SK-N-MC (cell line): ENCODE data around the gene RGL2.

Experiments
- DNase-seq: peaks from one replicate; pipeline ENCODE4 v3.0.0-alpha.2; 2011; ENCODE audit warnings: low read depth, low spot score
- H3K27ac ChIP-seq: fragments of 200-600 bp; sonication (generic); 2 replicates; pipeline ENCODE4 v1.5.1; 2016; ENCODE audit warnings: mixed run types
- H3K36me3 ChIP-seq: fragments of 200-600 bp; sonication (generic); 2 replicates; pipeline ENCODE4 v1.6.1; 2017; ENCODE audit warnings: antibody characterized with exemption, low read length, mixed read lengths; ENCODE audit not compliant: insufficient read depth
- H3K4me3 ChIP-seq: fragments of 200-600 bp; sonication (generic); 2 replicates; pipeline ENCODE4 v1.5.1; 2016
- H3K9ac ChIP-seq: fragments of 200-600 bp; sonication (generic); 2 replicates; pipeline ENCODE4 v1.8.0; 2017; ENCODE audit warnings: mixed run types, mixed read lengths; ENCODE audit not compliant: insufficient read length
- H3K9me3 ChIP-seq: fragments of 200-600 bp; sonication (generic); 2 replicates; pipeline ENCODE4 v1.6.1; 2017; ENCODE audit warnings: low read depth, mild to moderate bottlenecking, antibody characterized with exemption, low read length, moderate library complexity, mixed read lengths
- EZH2 ChIP-seq: fragments of 200-600 bp; sonication (generic); IDR thresholded peaks from one replicate; pipeline ENCODE4 v1.6.1; 2017; ENCODE audit warnings: antibody characterized with exemption
- FOXP2 ChIP-seq: optimal IDR thresholded peaks from 2 replicates; pipeline ENCODE3; 2011; ENCODE audit warnings: mild to moderate bottlenecking, moderate library complexity; ENCODE audit not compliant: insufficient read depth; ENCODE audit errors: extremely low read length, control extremely low read depth
- POLR2AphosphoS5 ChIP-seq: IDR thresholded peaks from 2 replicates; pipeline ENCODE4 v1.6.1; 2012; ENCODE audit warnings: mild to moderate bottlenecking, low read depth, low read length, borderline replicate concordance

RGL2 gene

DNA sequence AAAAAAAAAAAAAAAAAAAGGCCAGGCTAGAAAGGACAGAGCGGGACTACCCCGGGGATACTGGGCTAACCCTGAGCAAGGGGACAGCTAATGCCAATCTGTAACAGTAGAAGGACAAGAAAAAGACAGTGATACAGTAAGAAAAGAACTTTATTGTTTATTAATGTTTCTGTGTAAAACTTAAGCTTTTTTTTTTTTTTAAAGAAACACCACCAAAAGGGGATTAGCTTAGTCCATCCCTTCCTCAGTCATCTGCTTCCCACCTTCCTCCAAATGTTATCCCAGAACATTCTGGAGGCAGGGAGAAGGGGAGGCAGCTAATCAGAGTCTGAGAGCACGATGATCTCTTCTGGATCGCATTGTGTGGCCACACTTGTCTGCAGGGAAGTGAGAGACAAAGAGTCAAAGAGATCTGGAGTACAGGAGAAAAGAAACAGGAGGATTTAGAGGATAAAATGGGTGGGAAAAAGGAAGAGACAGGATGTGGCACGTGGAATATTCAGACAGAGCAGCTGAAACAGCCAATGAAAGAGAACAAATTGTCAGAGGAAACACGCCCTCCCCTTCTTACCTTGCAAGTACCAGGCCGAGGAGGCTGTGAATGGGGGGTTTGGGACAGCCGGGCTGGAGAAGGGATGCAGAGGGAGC is 19.8 kb upstream of the RGL2 start:
- no peak for DNase-seq
- peaks cover 33% of the 10 kb centered on the region for H3K36me3 ChIP-seq
- H3K27ac ChIP-seq, result peak overlapping the region; percentile 76; the same call in 1 of the 2 replicates
- no peak for TF ChIP-seq EZH2
- TF ChIP-seq FOXP2, result no peak
- no peak for TF ChIP-seq POLR2AphosphoS5
- H3K4me3 ChIP-seq, result peak overlapping the region; percentile 92
- peak overlapping the region; percentile 34 for H3K9ac ChIP-seq
- H3K9me3 ChIP-seq, result no peaks in the 10 kb centered on the region

DNA sequence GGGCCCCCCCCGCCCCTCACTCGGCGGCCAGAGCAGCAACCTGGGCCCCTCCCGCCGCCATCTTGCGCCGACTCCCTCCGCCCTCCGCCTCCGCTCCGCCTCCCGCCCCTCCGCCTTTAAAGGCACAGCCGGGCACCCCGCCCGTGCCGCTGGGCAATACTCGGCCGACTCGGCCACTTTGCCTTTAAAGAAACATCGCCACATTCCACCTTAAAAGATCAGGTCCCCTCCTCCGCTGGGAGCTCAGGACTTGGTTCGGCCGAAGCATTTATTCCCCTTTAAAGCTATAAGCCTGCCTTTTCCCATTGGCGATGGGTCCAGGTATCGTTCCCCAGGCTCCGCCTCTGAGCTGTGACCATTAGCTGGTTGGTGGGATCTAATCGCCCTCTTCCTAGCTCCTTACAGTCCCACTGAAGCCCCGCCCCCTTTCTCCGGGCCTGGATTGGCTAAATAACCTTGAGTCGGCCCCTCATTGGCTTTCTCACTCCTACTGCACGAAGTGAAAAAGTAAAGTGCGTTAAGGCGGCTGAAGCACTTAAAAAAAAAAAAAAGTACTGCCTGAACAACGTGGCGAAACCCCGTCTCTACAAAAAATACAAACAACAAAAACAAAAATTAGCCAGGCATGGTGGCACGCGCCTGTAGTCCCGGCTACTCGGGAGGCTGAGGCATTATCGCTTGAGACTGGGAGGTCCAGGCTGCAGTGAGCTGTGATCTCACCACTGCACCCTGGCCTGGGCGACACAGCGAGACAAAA is 19.1 kb upstream of the RGL2 start, which contains the start of gene ZBTB22:
Gene ZBTB22 (minus strand): TSS at position 76 of the 757 bp plus-strand sequence. CDS start 828 bp downstream, outside the sequence.
- Histone ChIP-seq H3K27ac (peak within 1 kb of the TSS; percentile 88), H3K4me3 (peak within 1 kb of the TSS; percentile 92), H3K9ac (peak within 1 kb of the TSS; percentile 67), H3K9me3 (no peaks in the 10 kb centered on the region), H3K36me3 (peaks cover 33% of the 10 kb centered on the region)
- TF ChIP-seq FOXP2, result no peak
- TF ChIP-seq POLR2AphosphoS5, result peak; percentile 76
- DNase-seq, result peak; percentile 99

DNA sequence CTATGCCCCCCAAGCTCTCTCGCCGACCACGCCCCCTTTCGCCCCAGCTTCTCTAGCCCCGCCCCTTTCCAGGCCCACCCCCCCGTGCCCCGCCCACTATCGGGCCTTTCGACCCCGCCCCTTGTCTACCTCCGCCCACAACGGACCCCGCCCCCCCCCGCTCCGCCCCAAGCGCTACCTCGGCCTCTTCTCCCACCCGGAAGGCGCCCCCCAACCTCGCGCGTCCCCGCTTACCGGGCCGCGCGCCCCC is 18.6 kb upstream of the RGL2 start:
- Histone ChIP-seq H3K9ac (no peak overlapping the region), H3K27ac (0 out of 2 replicates have a peak overlapping the region, but pooled peaks have one; percentile 88), H3K9me3 (no peaks in the 10 kb centered on the region), H3K4me3 (peak overlapping the region; percentile 92), H3K36me3 (peaks cover 33% of the 10 kb centered on the region)
- DNase-seq, result no peak
- no peak for TF ChIP-seq EZH2
- TF ChIP-seq FOXP2, result no peak
- TF ChIP-seq POLR2AphosphoS5, result no peak

DNA sequence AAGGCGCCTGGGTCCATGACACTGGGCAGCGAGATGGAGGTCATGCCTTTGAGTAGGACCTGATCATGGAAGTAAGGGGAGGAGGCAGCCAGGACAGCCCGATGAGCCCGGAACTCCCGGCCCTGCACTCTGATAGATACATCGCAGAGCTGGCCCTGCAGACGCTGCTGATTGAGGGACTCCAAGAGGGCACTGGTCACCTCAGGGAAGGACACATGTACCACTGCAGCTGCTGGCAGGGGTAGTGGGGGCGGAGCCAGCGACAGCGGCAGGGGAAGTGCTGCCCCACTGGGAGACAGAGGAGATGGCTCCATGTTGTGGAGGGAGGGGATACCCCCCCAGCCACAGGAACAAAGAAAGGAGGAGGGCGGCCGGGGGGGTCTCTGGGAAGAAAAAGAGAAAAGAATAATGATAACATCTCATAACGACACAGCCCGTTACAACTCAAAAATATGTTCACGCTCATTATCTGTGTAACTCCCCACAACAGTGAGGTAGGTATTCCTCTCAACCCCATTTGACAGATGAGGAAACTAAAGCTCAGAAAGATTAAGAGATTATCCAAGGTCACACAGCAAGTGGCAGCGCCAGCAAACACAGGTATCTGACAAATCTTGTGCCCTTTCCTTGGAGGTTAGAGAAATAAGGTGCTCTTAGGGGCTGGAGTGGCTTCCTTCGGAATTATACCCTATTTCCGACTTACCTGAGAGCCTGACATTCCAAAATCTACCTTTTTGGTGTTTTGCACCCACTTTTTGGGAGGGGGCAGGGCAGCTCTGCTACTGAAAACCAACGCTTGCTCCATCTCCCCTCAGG is 18.1 kb upstream of the RGL2 start:
- no peak for DNase-seq
- no peak for TF ChIP-seq FOXP2
- TF ChIP-seq POLR2AphosphoS5, result no peak
- TF ChIP-seq EZH2, result no peak

DNA sequence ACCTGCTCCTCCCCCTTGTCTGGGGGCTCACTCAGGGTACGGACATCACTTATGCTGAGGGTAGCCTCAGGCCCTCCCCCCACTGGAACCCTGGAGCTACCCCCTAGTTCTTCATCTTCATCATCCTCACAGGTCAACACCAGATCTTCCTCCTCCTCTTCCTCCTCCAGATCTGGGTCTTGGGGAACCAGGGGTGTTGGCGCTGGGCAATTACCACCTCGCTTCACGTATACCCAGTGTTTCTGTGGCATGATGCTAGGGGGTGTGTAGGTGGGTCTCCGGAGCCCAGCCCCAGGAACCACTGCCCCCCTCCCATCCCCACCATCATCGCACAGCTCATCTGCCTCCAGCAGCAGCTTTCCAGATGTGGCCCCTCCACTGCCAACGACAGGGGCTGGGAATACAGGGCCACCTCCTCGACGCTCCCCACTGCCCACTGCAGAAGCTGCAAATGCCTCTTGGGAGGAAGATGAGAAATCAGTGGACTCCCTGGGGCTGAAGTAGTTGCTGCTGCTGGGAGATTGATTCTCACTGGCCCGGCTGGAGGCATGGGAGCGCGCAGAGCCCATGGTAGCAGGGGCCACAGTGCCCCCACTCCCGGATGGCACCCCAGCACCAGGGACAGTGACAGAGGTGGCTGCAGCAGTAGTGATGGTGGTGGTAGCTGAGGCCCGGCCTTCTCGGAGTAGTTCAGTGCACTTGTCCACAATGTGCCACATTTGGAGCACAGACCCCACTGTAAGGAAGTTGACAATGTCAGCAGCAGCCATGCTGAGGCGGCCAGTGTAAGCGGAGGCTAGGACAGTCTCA is 17.3 kb upstream of the RGL2 start:
- no peak for DNase-seq
- Histone ChIP-seq H3K9me3 (no peaks in the 10 kb centered on the region), H3K27ac (no peak overlapping the region), H3K4me3 (no peak overlapping the region), H3K36me3 (peaks cover 28% of the 10 kb centered on the region), H3K9ac (no peak overlapping the region)
- no peak for TF ChIP-seq POLR2AphosphoS5
- TF ChIP-seq FOXP2, result no peak
- TF ChIP-seq EZH2, result no peak

More for the DNA sequence above, 18.1 kb upstream of the RGL2 start:
- Histone ChIP-seq H3K9ac (no peak overlapping the region), H3K9me3 (no peaks in the 10 kb centered on the region), H3K36me3 (peaks cover 33% of the 10 kb centered on the region), H3K4me3 (peak overlapping the region; percentile 92), H3K27ac (peak overlapping the region; percentile 54; the same call in 1 of the 2 replicates)

DNA sequence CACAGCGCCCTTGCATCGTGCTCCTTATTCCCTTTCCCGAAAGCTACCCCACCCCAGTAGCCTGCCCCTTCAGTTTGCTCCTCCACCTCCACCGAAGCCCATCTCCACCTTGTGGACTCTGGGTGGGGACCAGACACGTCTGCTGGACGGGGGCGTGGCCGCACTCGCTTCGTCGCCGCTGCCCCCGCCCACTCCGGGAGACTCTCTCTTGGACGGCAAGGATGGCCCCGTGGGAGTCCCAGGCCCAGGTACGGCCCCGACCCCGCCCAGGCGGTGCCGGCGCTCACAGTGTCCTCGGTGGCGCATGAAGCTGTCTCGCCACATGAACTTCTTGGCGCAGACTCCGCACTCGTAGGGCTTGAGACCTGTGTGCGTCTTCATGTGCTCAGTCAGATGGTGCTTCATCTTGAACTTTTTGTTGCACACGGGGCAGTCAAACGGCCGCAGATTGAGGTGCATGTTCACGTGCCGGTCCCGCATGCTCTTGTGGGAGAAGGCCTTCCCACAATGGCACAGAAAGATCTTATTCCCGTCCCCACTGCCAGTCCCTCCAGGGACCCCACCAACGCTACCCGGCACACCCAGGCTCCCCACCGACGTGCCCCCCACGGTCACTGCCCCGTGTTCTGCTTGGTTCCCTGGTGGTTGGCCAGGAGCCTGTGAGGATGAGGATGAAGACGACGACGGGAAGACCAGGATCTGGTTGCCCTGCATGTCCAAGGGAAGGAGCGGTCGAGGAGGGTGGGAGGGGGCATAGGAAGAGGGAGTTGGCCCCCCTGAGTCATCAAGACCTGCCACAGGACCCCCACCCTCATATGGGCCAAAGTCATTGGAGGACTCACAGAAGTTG is 16.4 kb upstream of the RGL2 start:
- no peak for DNase-seq
- H3K27ac ChIP-seq, result no peak overlapping the region
- peak overlapping the region; percentile 96 for H3K4me3 ChIP-seq

DNA sequence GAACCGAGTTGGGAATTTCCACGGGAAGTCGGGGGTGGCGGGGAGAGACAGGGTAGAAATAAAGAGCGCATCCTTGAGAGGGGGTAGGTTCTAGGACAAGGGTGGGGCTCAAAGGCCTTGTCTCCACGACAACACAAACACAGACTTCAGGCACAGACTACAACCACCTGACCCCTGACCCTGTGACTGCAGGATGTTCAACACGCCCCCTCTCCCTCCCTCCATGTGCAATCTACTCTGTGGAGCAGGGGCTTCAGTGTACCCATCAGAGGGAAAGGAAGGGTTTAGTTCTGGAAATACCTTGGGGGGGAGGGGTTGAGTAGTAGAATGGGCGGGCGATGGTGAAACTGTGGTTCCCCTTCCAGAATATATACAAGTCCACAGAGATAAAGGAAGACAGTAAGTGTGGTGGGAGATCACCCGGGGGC is 15.8 kb upstream of the RGL2 start:
- peak; percentile 50 for TF ChIP-seq POLR2AphosphoS5
- TF ChIP-seq FOXP2, result no peak
- H3K9ac ChIP-seq, result peak overlapping the region; percentile 85
- no peak overlapping the region for H3K27ac ChIP-seq
- peak overlapping the region; percentile 96 for H3K4me3 ChIP-seq
- H3K9me3 ChIP-seq, result no peaks in the 10 kb centered on the region
- peaks cover 14% of the 10 kb centered on the region for H3K36me3 ChIP-seq
- DNase-seq, result no peak

More for the DNA sequence above, 16.4 kb upstream of the RGL2 start:
- no peaks in the 10 kb centered on the region for H3K9me3 ChIP-seq
- no peak; the same call in 1 of the 2 replicates for TF ChIP-seq POLR2AphosphoS5
- no peak for TF ChIP-seq FOXP2
- no peak for TF ChIP-seq EZH2
- H3K9ac ChIP-seq, result no peak overlapping the region
- peaks cover 20% of the 10 kb centered on the region for H3K36me3 ChIP-seq
